ENCODE results near the gene KCNJ13.

- no peak for TF ChIP-seq RAD21 (IDR thresholded peaks at IDR 0.05; ENCODE audit: low read depth)
- no peak for TF ChIP-seq MAX (IDR thresholded peaks at IDR 0.05)
- no peak for TF ChIP-seq EZH2 (IDR thresholded peaks at IDR 0.05)
- no peak for TF ChIP-seq YY1 (IDR thresholded peaks at IDR 0.05; ENCODE audit: extremely low read depth, insufficient replicate concordance, low read depth, low read length)
- TF ChIP-seq ZNF274 (IDR thresholded peaks at IDR 0.05; ENCODE audit: low read depth, low read length), result no peak
- no peak for TF ChIP-seq CTCF (IDR thresholded peaks at IDR 0.05 in 2 of 3, conservative IDR thresholded peaks at IDR 0.05 in 1 of 3; ENCODE audit: borderline replicate concordance in 1 of 3, insufficient read depth in 1 of 3, low read depth in 2 of 3, low read length in 2 of 3)
- TF ChIP-seq POLR2AphosphoS5 (IDR thresholded peaks at IDR 0.05; ENCODE audit: low read depth, low read length), result no peak
These were observed 39.2 kb upstream of the KCNJ13 start for GRCh38 chr2:232815569-232815968.
